Kidney (tissue), 14 donors: ENCODE measurements around the gene MYT1. TPM values are rescaled to one million over a fixed set of nuclear protein-coding genes. Genes with fewer than 3 reads are reported as not detected.

Experiments
- DNase-seq, 5 donors: peaks; one replicate each; pipeline ENCODE4 v3.0.0-alpha.2; 2013 to 2020
- FAIRE-seq: peaks from 2 replicates; lab custom pipeline; 2012; peaks lifted over from hg19 to GRCh38; lab: Jason Lieb, UNC
- H3K27ac ChIP-seq, 2 donors: one replicate each; pipeline ENCODE4 v1.7.0; 2013; ENCODE audit warnings: low read depth in 2 of 2, low read length in 2 of 2, inconsistent platforms in 1 of 2
- H3K27me3 ChIP-seq: one replicate; pipeline ENCODE4 v1.7.1; 2013; ENCODE audit warnings: low read length, inconsistent platforms; ENCODE audit not compliant: control insufficient read depth, insufficient read depth
- H3K36me3 ChIP-seq, 3 donors: one replicate each; pipeline versions ENCODE4 v1.7.0 to v1.7.1; 2013; ENCODE audit warnings: low read length in 3 of 3, control low read depth in 1 of 3, inconsistent platforms in 1 of 3; ENCODE audit not compliant: insufficient read depth in 3 of 3, control insufficient read depth in 2 of 3
- H3K4me1 ChIP-seq, 3 donors: one replicate each; pipeline versions ENCODE4 v1.7.0 to v1.7.1; 2013; ENCODE audit warnings: low read length in 3 of 3, inconsistent platforms in 1 of 3, low read depth in 1 of 3; ENCODE audit not compliant: control insufficient read depth in 2 of 3, insufficient read depth in 2 of 3
- H3K4me3 ChIP-seq, 3 donors: one replicate each; pipeline versions ENCODE4 v1.7.0 to v1.8.1; 2013; ENCODE audit warnings: low read length in 3 of 3, control low read depth in 1 of 3, inconsistent platforms in 1 of 3
- H3K9ac ChIP-seq, 3 donors: one replicate each; pipeline versions ENCODE4 v1.7.0 to v1.7.1; 2013; ENCODE audit warnings: low read length in 3 of 3, control low read depth in 1 of 3, inconsistent platforms in 1 of 3
- H3K9me3 ChIP-seq, 3 donors: one replicate each; pipeline versions ENCODE4 v1.7.0 to v1.7.1; 2013; ENCODE audit warnings: low read length in 3 of 3, control low read depth in 1 of 3, inconsistent platforms in 1 of 3; ENCODE audit not compliant: control insufficient read depth in 2 of 3, insufficient read depth in 1 of 3
- CTCF ChIP-seq: IDR thresholded peaks from 3 replicates; pipeline ENCODE4 v1.5.1; 2012; ENCODE audit warnings: mild to moderate bottlenecking, moderate library complexity, borderline replicate concordance; ENCODE audit not compliant: insufficient read depth; ENCODE audit errors: extremely low read depth
- intact Hi-C: fragments of 100-400 bp; cut with DNase I; formaldehyde crosslinking; loops from one replicate; pipeline ENCODE4 v1.11.1; 2022
- polyA plus RNA-seq: library from polyadenylated mRNA; stranded (reverse); fragments of 350-450 nt; fragmentation: Illumina TruSeq; extraction: RNeasy Lipid Tissue Mini Kit (QIAGEN cat#74804); gene quantifications from one replicate; pipeline ENCODE4 v1.2.3, GENCODE V29; 2014; ENCODE audit warnings: low read depth, low replicate concordance; ENCODE audit not compliant: insufficient read depth
- total RNA-seq: library from RNA; stranded (reverse); fragmentation: NEBNext Ultra II Directional; extraction: Animal tissue kit (Norgen Biotek cat#: 25700); gene quantifications from one replicate; pipeline ENCODE4 v1.2.1, GENCODE V29; 2021
- donor health status: control.
- donor health status: control.
- donor health status: control.
- donor health status: control.
- donor health status: control.
- donor health status: DM: yes; HTN: yes; CAD: no.
- donor health status: Normal renal cell carcinoma (clear cell type).

The MYT1 gene
- total and polyA plus RNA-seq, 2 donors from 2014 or later: not detected

- H3K9me3 ChIP-seq: no peaks in the 10 kb centered on the region
- no peak for TF ChIP-seq CTCF
- H3K27ac ChIP-seq: no peak overlapping the region
- DNase-seq (peak in 1 of 5 donors; percentile 68), FAIRE-seq (no peak)
- H3K4me1 ChIP-seq: peaks cover 0 to 15% (median 3%) of the 10 kb centered on the region in 3 donors
- intact Hi-C loops: no loop called here
- no peak overlapping the region for H3K4me3 ChIP-seq
- no peak overlapping the region for H3K9ac ChIP-seq
- no peaks in the 10 kb centered on the region for H3K36me3 ChIP-seq
- no peaks in the 10 kb centered on the region for H3K27me3 ChIP-seq
These were observed 62.7 kb downstream of the MYT1 start for GRCh38 chr20:64226686-64227580.

DNA sequence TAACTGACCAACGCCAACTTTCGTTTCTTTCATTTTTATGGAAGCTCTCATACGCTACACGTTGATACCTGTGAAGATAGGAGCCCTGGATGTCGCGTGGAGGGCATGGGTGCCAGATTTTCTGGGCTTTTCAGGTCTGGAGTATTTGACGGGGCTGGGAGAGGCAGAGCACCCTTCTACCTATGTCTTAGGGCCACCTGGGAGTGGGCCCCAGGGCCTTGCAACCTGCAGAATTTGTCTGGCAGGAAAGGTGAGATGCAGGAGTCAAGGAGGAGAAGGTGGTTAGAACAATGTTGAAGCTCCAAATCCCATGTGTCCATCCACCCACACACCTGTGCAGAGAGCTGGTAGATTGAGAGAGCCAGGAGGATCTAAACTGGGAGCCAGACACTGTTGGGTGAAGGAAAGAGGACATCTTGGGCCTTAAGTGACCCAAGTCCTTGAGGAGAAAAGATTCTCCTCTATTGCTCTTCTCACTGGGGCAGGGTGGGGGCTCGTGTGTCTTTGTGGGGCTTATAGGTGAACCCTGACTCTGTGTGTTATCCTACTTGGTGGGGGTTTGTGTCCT lies 63.9 kb downstream of the MYT1 start:
- Histone ChIP-seq H3K27me3 (no peaks in the 10 kb centered on the region), H3K4me1 (peaks cover 0 to 11% (median 0%) of the 10 kb centered on the region in 3 donors), H3K9me3 (no peaks in the 10 kb centered on the region), H3K9ac (no peak overlapping the region), H3K4me3 (no peak overlapping the region), H3K27ac (no peak overlapping the region), H3K36me3 (no peaks in the 10 kb centered on the region)
- intact Hi-C loops: no loop called here
- TF ChIP-seq CTCF: no peak
- DNase-seq (peak in 1 of 5 donors; percentile 29), FAIRE-seq (no peak)

DNA sequence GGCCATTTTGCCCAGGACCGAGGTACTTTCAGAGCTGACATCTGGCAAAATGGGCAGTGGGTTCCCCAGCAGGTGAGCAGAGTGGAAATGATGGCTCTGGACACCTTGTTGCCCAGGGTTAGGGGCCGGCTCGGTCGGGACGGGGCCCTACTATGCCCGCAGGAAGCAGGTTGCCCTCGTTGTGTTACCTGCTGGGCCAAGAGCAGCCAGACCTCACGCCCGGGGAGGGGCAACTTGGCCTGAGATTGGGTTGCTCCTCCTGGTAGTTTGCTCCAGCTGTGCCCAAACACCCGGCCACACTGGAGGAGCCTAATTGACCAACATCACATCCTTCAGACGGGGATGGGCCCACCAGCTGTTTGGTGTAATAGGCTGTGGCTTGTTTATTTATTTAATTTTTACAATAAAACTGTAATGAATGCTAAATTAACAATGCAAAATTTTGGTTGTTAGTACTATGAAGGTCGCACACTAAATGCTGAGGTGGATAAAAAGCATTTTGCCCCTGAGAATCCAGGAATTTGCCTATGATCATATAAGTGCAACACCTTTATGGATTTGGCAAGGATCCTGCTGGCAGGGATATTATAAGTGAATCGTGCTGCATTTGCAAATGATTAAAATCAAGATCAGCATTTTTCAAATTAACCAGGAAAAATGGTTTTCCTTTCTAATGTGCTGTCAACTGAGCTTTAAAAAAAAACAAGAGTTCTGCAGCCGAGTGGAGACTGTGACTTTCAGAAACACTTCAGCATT lies 64.7 kb downstream of the MYT1 start:
- intact Hi-C loops: no loop called here
- H3K9ac ChIP-seq: no peak overlapping the region
- H3K27me3 ChIP-seq: no peaks in the 10 kb centered on the region
- H3K36me3 ChIP-seq: no peaks in the 10 kb centered on the region
- DNase-seq (peak in 1 of 5 donors; percentile 64), FAIRE-seq (no peak)
- no peaks in the 10 kb centered on the region for H3K9me3 ChIP-seq
- H3K27ac ChIP-seq: no peak overlapping the region
- H3K4me1 ChIP-seq: peaks cover 0 to 3% (median 0%) of the 10 kb centered on the region in 3 donors
- no peak for TF ChIP-seq CTCF
- no peak overlapping the region for H3K4me3 ChIP-seq
